SU-DHL-6 (cell line): ENCODE data around the gene YIPF2.

Source experiments
- EZH2phosphoT487 ChIP-seq: fragments of 200-600 bp; sonication (generic), shearing (Covaris generic); conservative IDR thresholded peaks from 2 replicates; pipeline ENCODE4 v1.6.1; 2018; ENCODE audit warnings: mild to moderate bottlenecking, antibody characterized with exemption, low read length, moderate library complexity, mixed read lengths
- TF ChIP-seq, protein P1 (sequence below): fragments of 200-600 bp; sonication (generic); IDR thresholded peaks from one replicate; pipeline ENCODE4 v1.5.1; 2017; ENCODE audit warnings: antibody characterized with exemption, mild to moderate bottlenecking, low read length, moderate library complexity; ENCODE audit not compliant: insufficient read depth, poor library complexity, severe bottlenecking

GRCh38 chr19:10966809-10967208, 38.4 kb upstream of the YIPF2 start:
- TF ChIP-seq, protein P1, sequence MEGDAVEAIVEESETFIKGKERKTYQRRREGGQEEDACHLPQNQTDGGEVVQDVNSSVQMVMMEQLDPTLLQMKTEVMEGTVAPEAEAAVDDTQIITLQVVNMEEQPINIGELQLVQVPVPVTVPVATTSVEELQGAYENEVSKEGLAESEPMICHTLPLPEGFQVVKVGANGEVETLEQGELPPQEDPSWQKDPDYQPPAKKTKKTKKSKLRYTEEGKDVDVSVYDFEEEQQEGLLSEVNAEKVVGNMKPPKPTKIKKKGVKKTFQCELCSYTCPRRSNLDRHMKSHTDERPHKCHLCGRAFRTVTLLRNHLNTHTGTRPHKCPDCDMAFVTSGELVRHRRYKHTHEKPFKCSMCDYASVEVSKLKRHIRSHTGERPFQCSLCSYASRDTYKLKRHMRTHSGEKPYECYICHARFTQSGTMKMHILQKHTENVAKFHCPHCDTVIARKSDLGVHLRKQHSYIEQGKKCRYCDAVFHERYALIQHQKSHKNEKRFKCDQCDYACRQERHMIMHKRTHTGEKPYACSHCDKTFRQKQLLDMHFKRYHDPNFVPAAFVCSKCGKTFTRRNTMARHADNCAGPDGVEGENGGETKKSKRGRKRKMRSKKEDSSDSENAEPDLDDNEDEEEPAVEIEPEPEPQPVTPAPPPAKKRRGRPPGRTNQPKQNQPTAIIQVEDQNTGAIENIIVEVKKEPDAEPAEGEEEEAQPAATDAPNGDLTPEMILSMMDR, result no peak
- TF ChIP-seq EZH2phosphoT487, result no peak
